SH-SY5Y (cell line): ENCODE data around the gene ENDOU.

Source experiments
- GATA2 ChIP-seq: IDR thresholded peaks from 2 replicates; pipeline ENCODE4 v1.6.1; 2011; ENCODE audit warnings: mild to moderate bottlenecking, low read depth, low read length
- GATA3 ChIP-seq: IDR thresholded peaks from 2 replicates; pipeline ENCODE4 v1.6.1; 2011; ENCODE audit warnings: low read depth, mild to moderate bottlenecking, low read length, moderate library complexity

GRCh38 chr12:47722136-47722834, 3.0 kb downstream of the ENDOU start:
- TF ChIP-seq GATA3 (no peak), GATA2 (no peak)
